HepG2 (cell line): Measurements from ENCODE around the gene IL17RA. TPM values are rescaled to one million over a fixed set of nuclear protein-coding genes. Genes with fewer than 3 reads are reported as not detected.

Experiments
- ATAC-seq: fragments of 200-7000 bp; cut with Tn5 transposase; 3 replicates; pipeline ENCODE4 v1.9.1; 2020; ENCODE audit warnings: mild to moderate bottlenecking, moderate library complexity
- BruUV-seq: library from RNA; stranded (reverse); fragments of 400-500 nt; replicated peaks from 2 replicates; lab custom pipeline; 2021; lab: Mats Ljungman, UMichigan
- CTCF ChIA-PET: fragments of 300-600 bp; formaldehyde crosslinking; extraction: SDS; loops from one replicate; lab custom pipeline; 2021; ENCODE audit warnings: low total read pairs, inconsistent platforms, low intra/inter-chr PET ratio; lab: Yijun Ruan, JAX
- POLR2A ChIA-PET: fragments of 350-600 bp; sonication (Branson Sonifier 250); formaldehyde crosslinking; loops from one replicate; lab custom pipeline; 2020; ENCODE audit warnings: antibody characterized with exemption, inconsistent platforms; lab: Yijun Ruan, JAX
- DNase-seq: peaks from one replicate; pipeline ENCODE4 v3.0.0-alpha.2; 2015; ENCODE audit warnings: low spot score
- FAIRE-seq: peaks from 3 replicates; lab custom pipeline; 2011; peaks lifted over from hg19 to GRCh38; lab: Jason Lieb, UNC
- H2AFZ ChIP-seq: one replicate; pipeline ENCODE4 v1.6.1; 2011; ENCODE audit warnings: low read length, inconsistent platforms
- H3K27ac ChIP-seq: fragments of 300-600 bp; 3 replicates; pipeline ENCODE4 v1.8.0; 2011; ENCODE audit warnings: mixed run types, mild to moderate bottlenecking, mixed read lengths, low read length, inconsistent platforms; ENCODE audit not compliant: insufficient read depth; ENCODE audit errors: extremely low read length
- H3K27me3 ChIP-seq, 2 experiments: fragments of 200-600 bp in 1 of 2; 2 replicates in 1 of 2; 3 replicates in 1 of 2; pipeline versions ENCODE4 v1.6.0 to v1.8.0; 2011; ENCODE audit warnings: low read length in 2 of 2, mild to moderate bottlenecking in 2 of 2, moderate library complexity in 2 of 2, inconsistent platforms in 1 of 2; ENCODE audit not compliant: insufficient read depth in 2 of 2, control insufficient read depth in 1 of 2
- H3K36me3 ChIP-seq, 2 experiments: fragments of 200-600 bp in 1 of 2; replicated peaks in 1 of 2; 2 replicates in 1 of 2; 3 replicates in 1 of 2; pipeline versions ENCODE4 v1.5.1 to v1.8.0; 2011; ENCODE audit warnings: low read length in 2 of 2, inconsistent platforms in 1 of 2; ENCODE audit not compliant: insufficient read depth in 2 of 2, control insufficient read depth in 1 of 2
- H3K4me1 ChIP-seq: 2 replicates; pipeline ENCODE4 v1.5.1; 2012; ENCODE audit warnings: low read length, inconsistent platforms; ENCODE audit not compliant: insufficient read depth
- H3K4me2 ChIP-seq: 2 replicates; pipeline ENCODE4 v1.6.0; 2011; ENCODE audit warnings: low read depth, low read length, inconsistent platforms
- H3K4me3 ChIP-seq, 3 experiments: fragments of 200-600 bp in 1 of 3; sonication (generic), shearing (Covaris generic) in 1 of 3; replicated peaks in 1 of 3; 2 replicates each; pipeline ENCODE4 v1.5.1; 2011 to 2016; ENCODE audit warnings: low read length in 3 of 3, inconsistent platforms in 2 of 3, low read depth in 2 of 3, mild to moderate bottlenecking in 2 of 3, control low read depth in 1 of 3, mixed read lengths in 1 of 3; ENCODE audit not compliant: insufficient read depth in 1 of 3
- H3K79me2 ChIP-seq: one replicate; pipeline ENCODE4 v1.6.1; 2011; ENCODE audit warnings: low read length, inconsistent platforms; ENCODE audit not compliant: insufficient read depth
- H3K9ac ChIP-seq: 2 replicates; pipeline ENCODE4 v1.6.0; 2011; ENCODE audit warnings: mild to moderate bottlenecking, low read depth, low read length, inconsistent platforms; ENCODE audit not compliant: insufficient read depth
- H3K9me3 ChIP-seq: 2 replicates; pipeline ENCODE4 v1.5.1; 2012; ENCODE audit warnings: mild to moderate bottlenecking, low read length
- H4K20me1 ChIP-seq: 2 replicates; pipeline ENCODE4 v1.6.0; 2011; ENCODE audit warnings: inconsistent platforms, mild to moderate bottlenecking, low read length, moderate library complexity; ENCODE audit not compliant: insufficient read depth
- HNF4A ChIP-seq: sonication (generic); formaldehyde crosslinking; IDR thresholded peaks from 2 replicates; pipeline ENCODE4 v1.4.0; 2020; ENCODE audit warnings: missing genetic modification reagents
- JARID2 ChIP-seq: sonication (generic); formaldehyde crosslinking; IDR thresholded peaks from 2 replicates; pipeline ENCODE4 v1.8.1; 2023; ENCODE audit warnings: missing genetic modification reagents, inconsistent platforms; ENCODE audit not compliant: insufficient replicate concordance
- PCBP2 ChIP-seq: fragments of 200-400 bp; formaldehyde crosslinking; optimal IDR thresholded peaks from 2 replicates; pipeline ENCODE3; 2018; ENCODE audit warnings: low read length, low read depth; ENCODE audit not compliant: poor library complexity, severe bottlenecking
- TP53 ChIP-seq: sonication (generic); formaldehyde crosslinking; conservative IDR thresholded peaks from 2 replicates; pipeline ENCODE4 v1.4.0; 2020; ENCODE audit warnings: missing genetic modification reagents
- ZNF629 ChIP-seq: sonication (generic); formaldehyde crosslinking; conservative IDR thresholded peaks from 2 replicates; pipeline ENCODE4 v1.5.0; 2020; ENCODE audit warnings: missing genetic modification reagents
- ZNF710 ChIP-seq: sonication (generic); formaldehyde crosslinking; IDR thresholded peaks from 2 replicates; pipeline ENCODE4 v1.5.0; 2020; ENCODE audit warnings: mild to moderate bottlenecking, missing genetic modification reagents, borderline replicate concordance
- ZNF768 ChIP-seq: sonication (generic); formaldehyde crosslinking; IDR thresholded peaks from 2 replicates; pipeline ENCODE4 v1.4.0; 2020; ENCODE audit warnings: missing genetic modification reagents
- WGBS: methylation state at CpG from one replicate; pipeline ENCODE4 v1.1.6; 2017; ENCODE audit warnings: low lambda C conversion rate; 5-methylcytosine and 5-hydroxymethylcytosine counted together
- in situ Hi-C: cut with HindIII; loops from 2 replicates; pipeline ENCODE4 v1.10.0; 2017; ENCODE audit warnings: low pct_unique_long_range_greater_than_20kb; ENCODE audit not compliant: extremely low pct_ligation_motif_present
- intact Hi-C: fragments of 100-400 bp; cut with micrococcal nuclease; formaldehyde crosslinking; loops from one replicate; pipeline ENCODE4 v1.10.0; 2022; ENCODE audit not compliant: unreplicated experiment
- polyA plus RNA-seq, 8 experiments: library from polyadenylated mRNA; depleted of rRNA in 3 of 8; stranded (reverse) in 7 of 8; unstranded in 1 of 8; fragments of >200 nt; fragmentation: Illumina TruSeq in 4 of 8; extraction: Trizol in 4 of 8; gene quantifications; 2 replicates each; pipeline versions ENCODE4 v1.2.1 to v1.2.3, GENCODE V29; 2011 to 2016; ENCODE audit warnings: low read depth in 4 of 8, missing spikeins in 1 of 8, mixed read lengths in 1 of 8; ENCODE audit not compliant: insufficient read depth in 1 of 8
- total RNA-seq, 5 experiments: library from RNA; depleted of rRNA; stranded (reverse); fragments of >200 nt; fragmentation: Illumina TruSeq; extraction: Trizol; gene quantifications; 2 replicates each; pipeline ENCODE4 v1.2.3, GENCODE V29; 2016; ENCODE audit warnings: low read depth in 1 of 5
- TF ChIP-seq, protein P1 (sequence below): sonication (generic); formaldehyde crosslinking; IDR thresholded peaks from 2 replicates; pipeline ENCODE4 v1.5.0; 2020; ENCODE audit warnings: mild to moderate bottlenecking, missing genetic modification reagents, borderline replicate concordance

The IL17RA gene
- total and polyA plus RNA-seq, 2 of the 13 experiments (the other 11 are each of a cell fraction or from before 2014, with no cell fraction given), result 2.5 to 8.2 TPM

DNA sequence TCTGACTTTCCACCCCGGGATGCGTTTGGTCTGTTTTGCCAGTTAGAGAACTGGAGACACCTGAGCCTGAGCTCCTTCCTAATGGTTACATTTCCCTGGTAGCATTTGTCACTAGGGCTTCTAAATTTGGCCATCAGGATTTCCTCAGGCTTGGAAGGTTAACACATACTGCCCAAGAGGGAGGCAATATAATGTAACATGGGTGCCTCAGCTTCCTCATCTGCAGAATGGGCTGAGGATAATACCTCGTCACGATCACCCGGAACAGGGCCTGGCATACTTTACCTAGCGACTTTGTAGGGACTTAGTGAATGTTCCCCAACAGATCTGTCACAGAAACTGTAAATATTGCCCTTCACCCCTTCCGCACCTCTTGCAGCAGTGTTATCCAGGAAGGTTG lies 11.3 kb downstream of the IL17RA start:
- ChIA-PET CTCF (interaction anchor here (1.6 kb wide), 1 partner anchor 21 kb away, joined by 10 read pairs; no protein-coding TSS in a partner anchor), POLR2A (no interaction called here)
- in situ Hi-C loops (no loop called here), intact Hi-C loops (no loop called here)
- no peak overlapping the region for H3K4me2 ChIP-seq
- TF ChIP-seq ZNF629 (peak; percentile 68), ZNF768 (CRISPR knock-in tag) (no peak), ZNF710 (CRISPR knock-in tag) (no peak), PCBP2 (no peak), HNF4A (CRISPR knock-in tag) (no peak), TP53 (no peak), JARID2 (no peak)
- TF ChIP-seq, protein P1, sequence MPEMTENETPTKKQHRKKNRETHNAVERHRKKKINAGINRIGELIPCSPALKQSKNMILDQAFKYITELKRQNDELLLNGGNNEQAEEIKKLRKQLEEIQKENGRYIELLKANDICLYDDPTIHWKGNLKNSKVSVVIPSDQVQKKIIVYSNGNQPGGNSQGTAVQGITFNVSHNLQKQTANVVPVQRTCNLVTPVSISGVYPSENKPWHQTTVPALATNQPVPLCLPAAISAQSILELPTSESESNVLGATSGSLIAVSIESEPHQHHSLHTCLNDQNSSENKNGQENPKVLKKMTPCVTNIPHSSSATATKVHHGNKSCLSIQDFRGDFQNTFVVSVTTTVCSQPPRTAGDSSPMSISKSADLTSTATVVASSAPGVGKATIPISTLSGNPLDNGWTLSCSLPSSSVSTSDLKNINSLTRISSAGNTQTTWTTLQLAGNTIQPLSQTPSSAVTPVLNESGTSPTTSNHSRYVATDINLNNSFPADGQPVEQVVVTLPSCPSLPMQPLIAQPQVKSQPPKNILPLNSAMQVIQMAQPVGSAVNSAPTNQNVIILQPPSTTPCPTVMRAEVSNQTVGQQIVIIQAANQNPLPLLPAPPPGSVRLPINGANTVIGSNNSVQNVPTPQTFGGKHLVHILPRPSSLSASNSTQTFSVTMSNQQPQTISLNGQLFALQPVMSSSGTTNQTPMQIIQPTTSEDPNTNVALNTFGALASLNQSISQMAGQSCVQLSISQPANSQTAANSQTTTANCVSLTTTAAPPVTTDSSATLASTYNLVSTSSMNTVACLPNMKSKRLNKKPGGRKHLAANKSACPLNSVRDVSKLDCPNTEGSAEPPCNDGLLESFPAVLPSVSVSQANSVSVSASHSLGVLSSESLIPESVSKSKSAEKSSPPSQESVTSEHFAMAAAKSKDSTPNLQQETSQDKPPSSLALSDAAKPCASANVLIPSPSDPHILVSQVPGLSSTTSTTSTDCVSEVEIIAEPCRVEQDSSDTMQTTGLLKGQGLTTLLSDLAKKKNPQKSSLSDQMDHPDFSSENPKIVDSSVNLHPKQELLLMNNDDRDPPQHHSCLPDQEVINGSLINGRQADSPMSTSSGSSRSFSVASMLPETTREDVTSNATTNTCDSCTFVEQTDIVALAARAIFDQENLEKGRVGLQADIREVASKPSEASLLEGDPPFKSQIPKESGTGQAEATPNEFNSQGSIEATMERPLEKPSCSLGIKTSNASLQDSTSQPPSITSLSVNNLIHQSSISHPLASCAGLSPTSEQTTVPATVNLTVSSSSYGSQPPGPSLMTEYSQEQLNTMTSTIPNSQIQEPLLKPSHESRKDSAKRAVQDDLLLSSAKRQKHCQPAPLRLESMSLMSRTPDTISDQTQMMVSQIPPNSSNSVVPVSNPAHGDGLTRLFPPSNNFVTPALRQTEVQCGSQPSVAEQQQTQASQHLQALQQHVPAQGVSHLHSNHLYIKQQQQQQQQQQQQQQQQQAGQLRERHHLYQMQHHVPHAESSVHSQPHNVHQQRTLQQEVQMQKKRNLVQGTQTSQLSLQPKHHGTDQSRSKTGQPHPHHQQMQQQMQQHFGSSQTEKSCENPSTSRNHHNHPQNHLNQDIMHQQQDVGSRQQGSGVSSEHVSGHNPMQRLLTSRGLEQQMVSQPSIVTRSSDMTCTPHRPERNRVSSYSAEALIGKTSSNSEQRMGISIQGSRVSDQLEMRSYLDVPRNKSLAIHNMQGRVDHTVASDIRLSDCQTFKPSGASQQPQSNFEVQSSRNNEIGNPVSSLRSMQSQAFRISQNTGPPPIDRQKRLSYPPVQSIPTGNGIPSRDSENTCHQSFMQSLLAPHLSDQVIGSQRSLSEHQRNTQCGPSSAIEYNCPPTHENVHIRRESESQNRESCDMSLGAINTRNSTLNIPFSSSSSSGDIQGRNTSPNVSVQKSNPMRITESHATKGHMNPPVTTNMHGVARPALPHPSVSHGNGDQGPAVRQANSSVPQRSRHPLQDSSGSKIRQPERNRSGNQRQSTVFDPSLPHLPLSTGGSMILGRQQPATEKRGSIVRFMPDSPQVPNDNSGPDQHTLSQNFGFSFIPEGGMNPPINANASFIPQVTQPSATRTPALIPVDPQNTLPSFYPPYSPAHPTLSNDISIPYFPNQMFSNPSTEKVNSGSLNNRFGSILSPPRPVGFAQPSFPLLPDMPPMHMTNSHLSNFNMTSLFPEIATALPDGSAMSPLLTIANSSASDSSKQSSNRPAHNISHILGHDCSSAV (CRISPR knock-in tag), result no peak
- H3K4me1 ChIP-seq, result no peaks in the 10 kb centered on the region
- FAIRE-seq (no peak), DNase-seq (no peak), ATAC-seq (no peak)
- no peaks in the 10 kb centered on the region for H3K9me3 ChIP-seq
- H2AFZ ChIP-seq, result no peak overlapping the region
- peaks cover 6 to 16% of the 10 kb centered on the region in 2 experiments; a peak in 2 of 5 replicates for H3K36me3 ChIP-seq
- no peaks in the 10 kb centered on the region for H3K79me2 ChIP-seq
- H3K27ac ChIP-seq, result no peak overlapping the region
- no peak overlapping the region for H3K9ac ChIP-seq
- no TSS peak for BruUV-seq
- WGBS, result 89% methylated on average over 7 of the region's 7 CpGs
- no peaks in the 10 kb centered on the region for H3K27me3 ChIP-seq
- no peaks in the 10 kb centered on the region for H4K20me1 ChIP-seq
- no peak overlapping the region for H3K4me3 ChIP-seq
